Measurements from ENCODE around the gene PHF21A. TPM values are rescaled to one million over a fixed set of nuclear protein-coding genes. Genes with fewer than 3 reads are reported as not detected.
A peak's percentile ranks its signal among the peaks of the same experiment; 100 is the strongest.

PHF21A gene
- total RNA-seq, 1 donor from 2014 or later: 69.7 TPM

- no peak for DNase-seq (ENCODE audit: low spot score in 2 of 2)
- peaks cover 23 to 44% of the 10 kb centered on the region in 2 donors for H3K36me3 ChIP-seq
- no peaks in the 10 kb centered on the region for H3K9me3 ChIP-seq
- no peaks in the 10 kb centered on the region for H3K4me1 ChIP-seq
- intact Hi-C loops (cut with DNase I): no loop called here
- H3K27me3 ChIP-seq: no peaks in the 10 kb centered on the region
- no peak overlapping the region for H3K4me3 ChIP-seq
- H3K27ac ChIP-seq: no peak overlapping the region
- no peak for TF ChIP-seq CTCF (IDR thresholded peaks at IDR 0.05)
These were observed 147.7 kb downstream of the PHF21A start for GRCh38 chr11:45973601-45974000.

GRCh38 chr11:45968901-45969300 lies 152.4 kb downstream of the PHF21A start:
- peaks cover 20 to 53% of the 10 kb centered on the region in 2 donors for H3K36me3 ChIP-seq
- no peak for TF ChIP-seq CTCF (IDR thresholded peaks at IDR 0.05)
- no peak for DNase-seq (ENCODE audit: low spot score in 2 of 2)

GRCh38 chr11:45967506-45967905 lies 153.7 kb downstream of the PHF21A start:
- H3K27ac ChIP-seq: no peak overlapping the region
- no peak overlapping the region for H3K4me3 ChIP-seq
- no peak for DNase-seq (ENCODE audit: low spot score in 2 of 2)
- peaks cover 0 to 2% of the 10 kb centered on the region in 2 donors for H3K4me1 ChIP-seq
- no peaks in the 10 kb centered on the region for H3K9me3 ChIP-seq
- H3K27me3 ChIP-seq: no peaks in the 10 kb centered on the region
- TF ChIP-seq CTCF (IDR thresholded peaks at IDR 0.05): no peak
- H3K36me3 ChIP-seq: peaks cover 20 to 53% of the 10 kb centered on the region in 2 donors
- intact Hi-C loops (cut with DNase I): loop anchor here (10.0 kb wide), 1 partner anchor 147 kb away; no protein-coding TSS in a partner anchor

More at GRCh38 chr11:45968901-45969300, 152.4 kb downstream of the PHF21A start:
- Histone ChIP-seq H3K4me1 (peaks cover 0 to 2% of the 10 kb centered on the region in 2 donors), H3K27me3 (no peaks in the 10 kb centered on the region), H3K4me3 (no peak overlapping the region), H3K27ac (no peak overlapping the region), H3K9me3 (no peaks in the 10 kb centered on the region)
- intact Hi-C loops (cut with DNase I): loop anchor here (10.0 kb wide), 1 partner anchor 146 kb away; no protein-coding TSS in a partner anchor

GRCh38 chr11:45964911-45965389 lies 156.3 kb downstream of the PHF21A start:
- intact Hi-C loops (cut with DNase I): loop anchor here (1.0 to 10.0 kb wide), 2 partner anchors 41 to 150 kb away; no protein-coding TSS in a partner anchor
- Histone ChIP-seq H3K4me3 (no peak overlapping the region), H3K27ac (peak overlapping the region; percentile 27 to 60), H3K9me3 (no peaks in the 10 kb centered on the region), H3K27me3 (no peaks in the 10 kb centered on the region), H3K4me1 (peaks cover 0 to 2% of the 10 kb centered on the region in 2 donors), H3K36me3 (peaks cover 9 to 52% of the 10 kb centered on the region in 2 donors)
- TF ChIP-seq CTCF (IDR thresholded peaks at IDR 0.05): peak; percentile 86 to 90 (median 90)
- peak in 1 of 2 donors; percentile 79 for DNase-seq (ENCODE audit: low spot score in 2 of 2)

- TF ChIP-seq CTCF (IDR thresholded peaks at IDR 0.05): no peak
- Histone ChIP-seq H3K4me1 (peaks cover 0 to 2% of the 10 kb centered on the region in 2 donors), H3K27ac (no peak overlapping the region), H3K27me3 (no peaks in the 10 kb centered on the region), H3K4me3 (no peak overlapping the region), H3K9me3 (no peaks in the 10 kb centered on the region), H3K36me3 (peaks cover 5 to 31% of the 10 kb centered on the region in 2 donors)
- DNase-seq (ENCODE audit: low spot score in 2 of 2): no peak
- intact Hi-C loops (cut with DNase I): loop anchor here (10.0 kb wide), 1 partner anchor 153 kb away; no protein-coding TSS in a partner anchor
These were observed 159.5 kb downstream of the PHF21A start for GRCh38 chr11:45961751-45962240.

Measured in ascending aorta (tissue), 2 donors.